Stimulated activated CD8-positive, alpha-beta memory T cell treated with anti-CD3 and anti-CD28 coated beads, Interleukin-15, amount 100 ng/mL, for 48 hours (primary cell): ENCODE data around the gene BSX.

ENCODE experiments used
- DNase-seq, 2 donors: peaks; one replicate each; pipeline ENCODE4 v3.0.0-alpha.2; 2020; ENCODE audit warnings: low read depth in 2 of 2

BSX gene

DNA sequence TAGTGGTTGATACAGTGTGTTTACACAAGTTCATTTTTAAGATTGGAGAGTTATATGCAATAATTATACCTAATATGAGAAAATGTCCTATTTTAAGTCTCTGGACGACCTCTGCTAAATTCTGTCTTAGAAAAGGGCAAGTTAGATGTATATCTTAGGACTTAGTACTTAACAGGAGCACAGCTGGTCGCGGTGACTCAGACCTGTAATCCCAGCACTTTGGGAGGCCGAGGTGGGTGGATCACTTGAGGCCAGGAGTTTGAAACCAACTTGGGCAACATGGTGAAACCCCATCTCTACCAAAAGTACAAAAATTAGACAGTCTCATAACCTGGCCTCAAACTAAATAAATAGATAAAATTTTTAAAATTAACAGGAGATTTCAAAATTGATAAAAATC, 27.2 kb downstream of the BSX start:
- no peak for DNase-seq

DNA sequence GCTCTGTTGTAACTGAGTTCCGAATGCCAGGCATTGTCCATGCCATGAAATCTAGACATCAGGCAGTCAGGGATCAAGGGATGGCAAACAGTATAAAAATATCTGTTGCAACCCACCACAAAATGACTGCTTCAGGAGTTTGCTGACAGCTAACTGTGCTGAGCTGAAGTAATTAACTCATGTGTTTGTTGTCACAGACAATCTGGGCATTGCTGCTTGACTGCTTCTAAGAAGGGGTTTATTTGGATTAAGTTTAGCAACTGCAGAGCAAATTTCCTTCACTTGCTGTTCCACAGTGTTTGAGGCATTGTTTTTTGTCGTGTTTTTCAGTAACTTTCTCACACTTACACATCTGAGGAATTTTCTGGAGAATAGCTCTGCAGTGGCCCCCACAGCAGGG, 30.4 kb downstream of the BSX start:
- no peak for DNase-seq

DNA sequence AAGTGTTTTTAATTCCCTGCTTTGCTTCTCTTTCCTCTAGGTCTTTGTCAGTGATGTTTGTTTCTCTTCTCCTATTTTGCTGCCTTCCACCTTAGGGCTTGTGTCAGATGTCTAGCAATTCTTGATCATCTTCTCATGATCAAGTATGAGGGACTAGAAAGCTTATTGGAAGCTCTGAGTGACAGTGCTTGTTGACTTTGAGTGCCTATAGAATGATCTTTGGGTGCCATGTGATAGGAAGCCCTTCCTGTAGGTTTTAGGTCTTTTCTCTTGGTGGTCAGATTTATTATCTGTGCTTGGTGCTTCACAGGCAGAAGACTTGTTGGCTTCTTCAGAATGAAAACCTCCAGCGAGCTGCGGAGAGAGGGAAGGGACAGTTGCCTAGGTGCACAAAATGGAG, 43.1 kb downstream of the BSX start:
- DNase-seq, result no peak

DNA sequence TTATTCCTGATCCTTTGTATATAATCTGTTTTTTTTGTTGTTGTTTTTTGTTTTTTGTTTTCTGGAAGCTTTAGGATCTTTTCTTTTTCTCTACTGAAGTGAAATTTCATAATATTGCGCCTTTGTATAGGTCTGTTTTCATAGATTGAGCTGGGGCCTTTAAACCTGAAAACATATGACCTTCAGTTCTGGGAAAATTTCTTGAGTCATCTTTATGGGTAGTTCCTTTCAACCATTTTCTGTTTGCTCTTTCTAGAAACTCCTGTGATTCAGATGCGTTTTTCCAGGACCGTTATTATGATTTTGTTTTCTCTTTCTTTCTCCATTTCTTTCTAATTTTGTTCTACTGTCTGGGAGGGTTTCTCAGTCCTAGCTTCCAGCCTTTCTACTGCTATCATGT, 43.7 kb downstream of the BSX start:
- no peak for DNase-seq

DNA sequence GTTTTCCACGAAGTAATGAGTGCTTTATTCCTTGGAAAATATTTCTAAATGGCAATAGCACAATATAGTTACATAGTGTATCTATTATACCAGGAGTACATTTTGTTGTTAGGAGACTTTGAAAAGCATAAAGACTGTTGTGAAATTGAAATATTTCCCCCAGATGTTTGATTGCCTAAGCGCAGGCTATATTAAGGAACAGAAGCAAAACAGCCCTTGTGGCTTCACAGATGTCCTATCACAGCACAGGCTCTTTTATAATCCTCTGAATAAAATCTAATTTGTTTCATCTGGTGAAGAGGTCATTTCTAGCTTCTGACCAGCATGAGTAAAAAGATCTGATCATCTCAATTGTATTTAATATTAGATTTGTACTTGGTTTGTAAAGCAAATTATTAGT, 48.2 kb downstream of the BSX start:
- DNase-seq, result no peak

DNA sequence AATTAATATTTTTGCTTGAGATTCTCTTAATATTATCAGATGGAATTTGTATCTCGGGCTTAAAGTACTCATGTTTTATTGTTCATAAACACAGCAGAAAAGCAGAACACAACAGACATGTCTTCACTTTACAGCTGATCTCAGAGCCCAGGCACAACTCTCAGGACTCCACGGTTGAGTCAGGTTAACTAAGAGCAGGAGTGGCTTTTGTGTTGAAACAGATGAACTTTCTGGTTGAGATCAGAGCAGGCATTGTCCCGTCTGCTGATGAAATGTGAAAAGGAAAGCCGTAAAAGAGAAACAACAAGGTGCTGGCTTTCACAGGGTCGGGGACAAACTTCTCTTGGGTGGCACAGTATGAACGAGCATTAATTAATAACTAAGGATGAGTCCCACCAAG, 50.1 kb downstream of the BSX start:
- DNase-seq, result no peak
